SK-N-SH (cell line): ENCODE results near the gene NKX2-2.

Experiments
- CTCF ChIP-seq: fragments of 200-600 bp; sonication (generic); IDR thresholded peaks from 2 replicates; pipeline ENCODE4 v1.6.1; 2017; ENCODE audit warnings: antibody characterized with exemption, mild to moderate bottlenecking, moderate library complexity
- EP300 ChIP-seq, 2 experiments: IDR thresholded peaks; 2 replicates each; pipeline versions ENCODE4 v1.4.0 to v1.6.1; 2012; ENCODE audit warnings: borderline replicate concordance in 1 of 2, low read depth in 1 of 2, low read length in 1 of 2
- FOSL2 ChIP-seq: IDR thresholded peaks from 2 replicates; pipeline ENCODE4 v1.4.0; 2012; ENCODE audit warnings: low read depth, mild to moderate bottlenecking, moderate library complexity, borderline replicate concordance
- FOXM1 ChIP-seq: IDR thresholded peaks from 2 replicates; pipeline ENCODE4 v1.4.0; 2012; ENCODE audit warnings: low read depth, mild to moderate bottlenecking
- MAX ChIP-seq: IDR thresholded peaks from 2 replicates; pipeline ENCODE4 v1.4.0; 2012; ENCODE audit warnings: low read depth
- NRF1 ChIP-seq: IDR thresholded peaks from 2 replicates; pipeline ENCODE4 v1.6.1; 2012; ENCODE audit warnings: low read depth, mild to moderate bottlenecking, low read length
- POLR2AphosphoS5 ChIP-seq: IDR thresholded peaks from 2 replicates; pipeline ENCODE4 v1.6.1; 2012; ENCODE audit warnings: low read depth, low read length
- RCOR1 ChIP-seq: fragments of 150-350 bp; IDR thresholded peaks from 2 replicates; pipeline ENCODE4 v1.6.1; 2017; ENCODE audit warnings: antibody characterized with exemption, low read length
- RXRA ChIP-seq: IDR thresholded peaks from 2 replicates; pipeline ENCODE4 v1.4.0; 2012; ENCODE audit warnings: low read depth, mild to moderate bottlenecking, borderline replicate concordance
- SIN3A ChIP-seq: IDR thresholded peaks from 2 replicates; pipeline ENCODE4 v1.6.1; 2012; ENCODE audit warnings: low read depth, mild to moderate bottlenecking, low read length, moderate library complexity, borderline replicate concordance
- SMC3 ChIP-seq: IDR thresholded peaks from 2 replicates; pipeline ENCODE4 v1.6.1; 2012; ENCODE audit warnings: low read depth, low read length, improper control_type of control experiment
- YY1 ChIP-seq: IDR thresholded peaks from 2 replicates; pipeline ENCODE4 v1.4.0; 2012; ENCODE audit warnings: low read depth, mild to moderate bottlenecking

GRCh38 chr20:21490105-21490504, 23.8 kb downstream of the NKX2-2 start:
- peak; percentile 53 for TF ChIP-seq CTCF
- TF ChIP-seq YY1, result no peak
- TF ChIP-seq EP300 (IDR thresholded peaks at IDR 0.05; ENCODE audit: borderline replicate concordance in 1 of 2, low read depth in 1 of 2, low read length in 1 of 2), result no peak
- no peak for TF ChIP-seq SIN3A
- no peak for TF ChIP-seq FOSL2
- no peak for TF ChIP-seq MAX
- TF ChIP-seq SMC3, result 0 out of 2 replicates have a peak, but pooled peaks have one; percentile 25
- no peak for TF ChIP-seq FOXM1
- TF ChIP-seq RCOR1, result no peak
- TF ChIP-seq NRF1, result no peak
- TF ChIP-seq RXRA, result no peak
- TF ChIP-seq POLR2AphosphoS5, result no peak
